Naive thymus-derived CD8-positive, alpha-beta T cell (primary cell): ENCODE data around the gene CTNNA1. TPM values are rescaled to one million over a fixed set of nuclear protein-coding genes. Genes with fewer than 3 reads are reported as not detected.
A peak's percentile ranks its signal among the peaks of the same experiment; 100 is the strongest.
"Not testable (repeated sequence)": the region's sequence is repeated elsewhere in the genome, so short reads cannot be mapped to it uniquely, and the experiment has no call there.

Experiments
- ATAC-seq, 2 donors: fragments of 150-1000 bp; cut with Tn5 transposase in 1 of 2; sonication (Bioruptor Pico), chemical (Tn5 transposase) in 1 of 2; 1 replicate in 1 of 2; 2 replicates in 1 of 2; pipeline ENCODE4 v1.10.0; 2021; ENCODE audit warnings: mild to moderate bottlenecking in 2 of 2, moderate library complexity in 2 of 2
- POLR2A ChIA-PET: fragments of 350-600 bp; sonication (Branson Sonifier 250); formaldehyde crosslinking; loops from one replicate; lab custom pipeline; 2021; ENCODE audit warnings: antibody characterized with exemption; lab: Charles Lee
- DNase-seq, 10 donors: peaks; one replicate each; pipeline versions ENCODE4 v3.0.0 to v3.0.0-alpha.2; 2020 to 2022
- H3K27ac Mint-ChIP-seq, 10 donors: one replicate each; pipeline ENCODE4 v1.8.0; 2020 to 2022; ENCODE audit warnings: mild to moderate bottlenecking in 10 of 10, mixed read lengths in 10 of 10, moderate library complexity in 4 of 10, inconsistent platforms in 1 of 10
- H3K27me3 Mint-ChIP-seq, 5 donors: one replicate each; pipeline ENCODE4 v1.8.0; 2021 to 2022; ENCODE audit warnings: mixed read lengths in 5 of 5
- H3K36me3 Mint-ChIP-seq, 3 donors: one replicate each; pipeline ENCODE4 v1.8.0; 2020 to 2022; ENCODE audit warnings: mixed read lengths in 3 of 3, mild to moderate bottlenecking in 2 of 3, inconsistent platforms in 1 of 3
- H3K4me1 Mint-ChIP-seq, 4 donors: one replicate each; pipeline ENCODE4 v1.8.0; 2021 to 2022; ENCODE audit warnings: mixed read lengths in 4 of 4
- H3K4me3 Mint-ChIP-seq, 10 donors: one replicate each; pipeline ENCODE4 v1.8.0; 2020 to 2022; ENCODE audit warnings: mild to moderate bottlenecking in 10 of 10, mixed read lengths in 10 of 10, moderate library complexity in 6 of 10, inconsistent platforms in 1 of 10
- H3K9me3 Mint-ChIP-seq, 9 donors: one replicate each; pipeline ENCODE4 v1.8.0; 2020 to 2022; ENCODE audit warnings: mixed read lengths in 9 of 9, mild to moderate bottlenecking in 3 of 9, inconsistent platforms in 1 of 9, moderate library complexity in 1 of 9
- polyA plus RNA-seq, 3 donors: library from polyadenylated mRNA; unstranded; fragments of 300-500 nt; fragmentation: Illumina TruSeq; gene quantifications; one replicate each; pipeline ENCODE4 v1.2.3, GENCODE V29; 2021
- total RNA-seq, 8 experiments: library from RNA in 2 of 8; stranded (reverse) in 2 of 8; gene quantifications; one replicate each; pipeline ENCODE4 v1.2.3 and lab custom pipeline; 2021 to 2026

Gene CTNNA1
- total and polyA plus RNA-seq, 5 experiments from 2014 or later, result 0.34 to 5.7 (median 4.0) TPM; not detected in 1

DNA sequence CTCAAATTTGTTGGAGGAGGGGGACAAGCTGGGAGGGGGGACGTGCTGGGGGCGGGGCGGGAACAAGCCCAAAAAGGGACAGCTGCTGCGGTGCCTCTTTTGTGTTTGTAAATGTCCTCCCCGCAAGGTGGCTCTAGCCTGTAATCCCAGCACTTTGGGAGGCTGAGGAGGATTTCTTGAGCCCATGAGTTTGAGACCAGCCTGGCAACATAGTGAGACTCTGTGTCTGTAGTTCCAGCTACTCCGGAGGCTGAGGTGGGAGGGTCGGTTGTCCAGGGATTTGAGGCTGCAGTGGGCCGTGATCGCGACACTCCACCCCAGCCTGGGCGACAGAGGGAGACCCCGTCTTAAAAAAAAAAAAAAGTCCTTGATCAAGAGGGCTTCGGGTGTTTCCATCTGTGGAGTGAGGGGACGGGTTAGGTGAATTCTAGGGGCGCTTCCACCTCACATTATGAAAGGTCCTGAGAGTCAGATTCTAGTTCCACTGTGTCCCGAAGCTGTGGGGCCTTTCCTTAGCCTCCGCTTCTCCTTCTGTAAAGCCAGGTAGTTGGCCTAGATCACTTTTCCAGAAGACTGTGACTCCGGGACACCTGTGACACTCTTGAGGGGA is 779 bp upstream of the CTNNA1 start:
- POLR2A ChIA-PET, result interaction anchor here (1.1 kb wide), 1 partner anchor 10 kb away, joined by 4 read pairs; no protein-coding TSS in a partner anchor
- peaks cover 30 to 75% (median 41%) of the 10 kb centered on the region in 5 donors for H3K27me3 Mint-ChIP-seq
- peaks cover 0 to 19% (median 0%) of the 10 kb centered on the region in 9 donors for H3K9me3 Mint-ChIP-seq
- peak in 2 of 10 donors; percentile 4 to 18 for DNase-seq
- H3K4me3 Mint-ChIP-seq, result peak overlapping the region; percentile 71 to 89 (median 82)
- H3K4me1 Mint-ChIP-seq, result peaks cover 7 to 18% (median 10%) of the 10 kb centered on the region in 4 donors
- peak; percentile 7 to 30 for ATAC-seq
- H3K36me3 Mint-ChIP-seq, result peaks cover 0 to 14% (median 5%) of the 10 kb centered on the region in 3 donors
- no peak overlapping the region for H3K27ac Mint-ChIP-seq

DNA sequence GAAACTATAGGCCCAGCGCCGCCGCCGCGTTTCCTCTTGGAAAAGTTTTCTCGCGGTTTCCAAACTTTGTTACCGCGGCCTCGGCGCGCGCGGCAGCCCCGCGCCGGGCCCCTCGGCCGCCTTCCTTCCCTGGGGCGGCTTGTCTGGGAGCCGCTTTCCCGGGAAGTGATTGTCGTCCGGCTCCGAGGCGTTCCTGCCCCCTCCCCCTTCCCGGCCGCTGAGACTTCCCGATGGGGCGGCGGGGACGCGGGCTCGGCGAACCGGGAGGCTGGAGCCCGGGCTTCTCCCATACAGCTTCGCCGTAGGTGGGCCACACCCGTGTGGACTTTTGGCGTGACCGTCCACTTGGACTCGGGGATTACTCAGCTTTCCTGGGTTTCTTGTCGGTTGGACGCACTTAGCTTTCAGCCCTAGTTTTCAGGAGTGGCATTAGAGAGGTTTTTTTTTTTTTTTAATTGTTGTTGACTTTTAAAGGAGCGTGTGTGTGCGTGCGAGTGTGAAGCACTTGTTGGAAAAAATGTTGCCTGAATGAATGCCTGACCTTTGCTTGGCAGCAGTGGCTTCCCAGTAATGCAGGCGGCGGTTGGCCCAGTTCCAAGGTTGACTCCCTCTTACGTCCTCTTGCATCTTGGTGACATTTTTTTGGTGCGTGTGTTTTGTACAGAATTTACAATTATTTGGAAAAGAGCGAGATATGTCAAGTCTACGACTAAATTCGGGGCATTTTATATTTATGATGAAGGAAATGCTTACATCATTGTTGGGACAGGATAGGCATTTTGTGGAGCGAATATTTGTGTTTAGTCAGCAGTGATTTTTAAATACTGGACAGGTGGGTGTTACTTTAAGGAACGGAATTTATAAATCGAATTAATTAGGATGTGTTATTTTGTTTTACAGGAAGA is 821 bp downstream of the CTNNA1 start:
- ATAC-seq (peak in 1 of 2 donors; percentile 6), DNase-seq (peak in 4 of 10 donors; percentile 9 to 20 (median 16))
- Mint-ChIP-seq H3K4me1 (peaks cover 7 to 18% (median 10%) of the 10 kb centered on the region in 4 donors), H3K36me3 (peaks cover 3 to 15% (median 5%) of the 10 kb centered on the region in 3 donors), H3K9me3 (peaks cover 0 to 34% (median 2%) of the 10 kb centered on the region in 9 donors), H3K4me3 (peak overlapping the region; percentile 58 to 86 (median 75)), H3K27me3 (peaks cover 36 to 82% (median 48%) of the 10 kb centered on the region in 5 donors), H3K27ac (peak overlapping the region in 3 of 10 donors; percentile 1 to 64 (median 3))
- POLR2A ChIA-PET, result interaction anchor here (0.5 kb wide), 1 partner anchor 175 kb away, joined by 4 read pairs; no protein-coding TSS in a partner anchor

DNA sequence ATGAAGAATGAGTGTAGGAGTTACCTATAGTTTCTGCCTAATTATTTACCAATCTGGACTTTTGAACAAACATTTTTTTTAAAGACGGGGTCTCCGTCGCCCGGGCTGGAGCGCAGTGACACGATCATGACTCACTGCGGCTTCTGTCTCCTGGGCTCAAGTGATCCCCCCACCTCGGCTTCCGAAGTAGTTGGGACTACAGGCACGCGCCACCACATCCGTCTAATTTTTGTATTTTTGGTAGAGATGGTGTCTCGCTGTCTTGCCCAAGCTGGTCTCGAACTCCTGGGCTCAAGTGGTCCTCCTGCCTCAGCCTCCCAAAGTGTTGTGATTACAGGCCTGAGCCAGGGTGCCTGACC is 1.5 kb downstream of the CTNNA1 start:
- Mint-ChIP-seq H3K27me3 (peaks cover 36 to 80% (median 44%) of the 10 kb centered on the region in 5 donors), H3K4me3 (peak overlapping the region in 7 of 10 donors; percentile 62 to 86 (median 76))

DNA sequence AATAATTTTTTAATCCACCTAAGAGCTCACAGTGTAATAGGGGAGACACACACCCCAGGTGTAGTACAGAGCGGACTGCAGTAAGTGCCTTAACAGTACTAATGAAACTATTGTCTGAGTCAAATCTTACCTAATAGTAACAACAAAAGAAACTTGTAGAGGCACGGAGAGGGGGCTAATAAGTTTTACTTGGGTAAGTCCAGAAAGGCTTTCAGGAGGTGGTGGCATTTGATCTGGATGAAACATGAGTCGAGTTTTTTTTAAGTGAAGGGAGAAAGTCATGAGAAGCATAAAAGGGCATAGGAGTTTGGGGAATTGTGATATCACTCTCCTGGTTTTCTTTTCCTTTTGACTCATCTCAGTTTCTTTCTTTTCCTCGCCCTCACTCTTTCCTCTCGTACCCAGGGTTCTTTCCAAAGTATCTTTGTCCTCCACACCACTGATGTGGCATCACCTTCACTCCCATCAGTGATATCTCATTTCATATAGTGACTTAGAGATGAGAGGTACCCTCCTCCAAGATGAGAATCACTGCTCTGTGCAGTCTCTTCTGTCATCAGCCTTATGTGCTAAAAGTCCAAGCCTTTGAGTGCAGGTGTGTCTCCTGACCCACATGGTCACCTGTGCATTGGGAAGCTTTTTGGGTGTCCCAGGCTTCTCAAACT is 2.0 kb downstream of the CTNNA1 start:
- DNase-seq (no peak), ATAC-seq (no peak)
- peaks cover 7 to 18% (median 10%) of the 10 kb centered on the region in 4 donors for H3K4me1 Mint-ChIP-seq
- peak overlapping the region in 6 of 10 donors; percentile 13 to 86 (median 56) for H3K4me3 Mint-ChIP-seq
- H3K27me3 Mint-ChIP-seq, result peaks cover 34 to 80% (median 44%) of the 10 kb centered on the region in 5 donors
- H3K9me3 Mint-ChIP-seq, result peaks cover 0 to 40% (median 2%) of the 10 kb centered on the region in 9 donors
- peaks cover 3 to 19% (median 5%) of the 10 kb centered on the region in 3 donors for H3K36me3 Mint-ChIP-seq
- no peak overlapping the region for H3K27ac Mint-ChIP-seq
- POLR2A ChIA-PET, result no interaction called here

More for the DNA sequence above, 1.5 kb downstream of the CTNNA1 start:
- Mint-ChIP-seq H3K9me3 (peaks cover 0 to 40% (median 2%) of the 10 kb centered on the region in 9 donors), H3K36me3 (peaks cover 3 to 19% (median 5%) of the 10 kb centered on the region in 3 donors), H3K4me1 (peaks cover 7 to 18% (median 10%) of the 10 kb centered on the region in 4 donors), H3K27ac (peak overlapping the region in 1 of 10 donors; percentile 64)
- no peak for ATAC-seq
- no peak for DNase-seq
- POLR2A ChIA-PET, result no interaction called here

DNA sequence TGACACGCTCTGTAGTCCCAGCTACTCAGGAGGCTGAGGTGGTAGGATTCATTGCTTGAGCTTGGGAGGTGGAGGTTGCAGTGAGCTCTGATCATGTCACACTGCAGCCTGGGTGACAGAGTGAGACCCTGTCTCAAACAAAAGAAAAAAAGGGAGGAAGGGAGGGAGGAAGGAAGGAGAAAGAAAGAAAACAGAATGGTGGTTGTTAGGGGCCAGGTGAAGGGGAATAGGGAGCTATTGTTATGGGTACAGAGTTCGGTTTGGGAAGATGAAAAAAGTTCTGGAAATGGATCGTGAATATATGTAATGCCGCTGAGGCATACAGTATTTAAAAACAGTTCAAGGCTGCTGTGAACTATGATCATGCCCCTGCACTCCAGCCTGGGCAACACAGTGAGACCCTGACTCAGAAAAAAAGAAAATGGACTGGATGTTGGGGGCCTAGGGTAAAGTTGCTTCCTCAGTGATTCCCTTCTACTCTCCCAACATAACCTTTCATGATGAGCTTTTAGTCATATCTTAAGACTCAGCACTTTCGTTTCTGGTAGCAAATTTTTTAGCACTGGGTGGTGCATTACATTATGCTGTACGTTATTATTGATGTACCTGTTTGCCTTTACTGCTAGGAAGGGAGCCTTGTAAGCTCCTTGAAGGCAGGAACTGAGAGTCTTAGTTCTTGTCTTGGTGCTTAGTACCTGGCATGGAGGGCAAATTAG is 4.0 kb downstream of the CTNNA1 start:
- Mint-ChIP-seq H3K9me3 (peaks cover 0 to 46% (median 2%) of the 10 kb centered on the region in 9 donors), H3K4me3 (no peak overlapping the region), H3K27ac (no peak overlapping the region), H3K27me3 (peaks cover 39 to 82% (median 50%) of the 10 kb centered on the region in 5 donors), H3K4me1 (peaks cover 13 to 33% (median 25%) of the 10 kb centered on the region in 4 donors), H3K36me3 (peaks cover 3 to 19% (median 5%) of the 10 kb centered on the region in 3 donors)
- ATAC-seq (no peak), DNase-seq (no peak)
- POLR2A ChIA-PET, result interaction anchor here (0.6 kb wide), 1 partner anchor 260 kb away, joined by 3 read pairs; no protein-coding TSS in a partner anchor

DNA sequence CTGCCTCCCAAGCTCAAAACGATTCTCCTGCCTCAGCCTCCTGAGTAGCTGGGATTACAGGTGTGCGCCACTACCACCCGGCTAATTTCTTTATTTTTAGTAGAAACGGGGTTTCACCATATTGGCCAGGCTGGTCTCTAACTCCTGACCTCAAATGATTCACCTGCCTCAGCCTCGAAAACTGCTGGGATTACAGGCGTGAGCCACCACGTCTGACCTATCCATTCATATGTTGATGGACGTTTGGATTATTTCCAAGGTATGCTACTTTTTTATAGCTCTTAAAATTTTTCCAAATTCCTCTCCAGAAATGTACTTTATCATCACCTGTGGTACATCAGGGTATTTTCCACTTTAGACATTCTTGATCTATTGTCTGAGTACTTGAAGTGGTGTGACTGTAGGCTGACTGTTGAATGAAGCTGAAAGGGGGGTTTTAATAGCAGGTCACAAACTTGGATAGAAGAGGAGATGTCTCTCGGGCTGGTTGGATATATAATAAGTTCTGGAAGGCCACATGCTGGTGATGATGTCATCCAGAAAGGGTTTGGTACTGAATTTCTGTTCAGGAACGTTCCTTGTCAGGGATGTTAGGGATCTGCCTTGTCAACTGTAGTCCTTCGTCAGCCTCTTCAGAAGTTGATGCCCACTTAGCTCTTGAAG is 7.4 kb downstream of the CTNNA1 start:
- DNase-seq (no peak), ATAC-seq (no peak)
- peaks cover 26 to 75% (median 36%) of the 10 kb centered on the region in 5 donors for H3K27me3 Mint-ChIP-seq
- no peak overlapping the region for H3K4me3 Mint-ChIP-seq
- POLR2A ChIA-PET, result no interaction called here
- peak overlapping the region in 1 of 10 donors; percentile 11 for H3K27ac Mint-ChIP-seq
- peaks cover 2 to 14% (median 3%) of the 10 kb centered on the region in 3 donors for H3K36me3 Mint-ChIP-seq
- peaks cover 7 to 19% (median 18%) of the 10 kb centered on the region in 4 donors for H3K4me1 Mint-ChIP-seq
- H3K9me3 Mint-ChIP-seq, result peaks cover 0 to 43% (median 2%) of the 10 kb centered on the region in 9 donors

DNA sequence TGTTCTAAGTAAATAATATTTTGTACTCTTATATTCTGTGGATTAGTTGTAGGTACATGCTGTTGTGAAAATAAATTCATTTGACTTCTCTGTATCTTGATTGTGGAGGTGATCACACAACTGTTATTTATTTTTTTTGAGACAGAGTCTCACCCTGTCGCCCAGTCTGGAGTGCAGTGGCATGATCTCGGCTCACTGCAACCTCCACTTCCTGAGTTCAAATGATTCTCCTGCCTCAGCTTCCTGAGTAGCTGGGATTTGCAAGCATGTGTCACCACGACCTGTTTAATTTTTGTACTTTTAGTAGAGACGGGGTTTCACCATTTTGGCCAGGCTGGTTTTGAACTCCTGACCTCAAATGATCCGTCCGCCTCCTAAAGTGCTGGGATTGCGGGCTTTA is 7.9 kb downstream of the CTNNA1 start:
- Mint-ChIP-seq H3K36me3 (peaks cover 2 to 14% (median 3%) of the 10 kb centered on the region in 3 donors), H3K27me3 (peaks cover 29 to 76% (median 39%) of the 10 kb centered on the region in 5 donors), H3K27ac (peak overlapping the region in 2 of 10 donors; percentile 9 to 11), H3K9me3 (peaks cover 0 to 41% (median 2%) of the 10 kb centered on the region in 9 donors), H3K4me3 (peak overlapping the region in 2 of 10 donors; percentile 8 to 14), H3K4me1 (peaks cover 7 to 19% (median 18%) of the 10 kb centered on the region in 4 donors)
- POLR2A ChIA-PET, result interaction anchor here (1.7 kb wide), 1 partner anchor 8 kb away, joined by 4 read pairs; the partner anchor contains the start of gene CTNNA1
- peak in 1 of 2 donors; percentile 57 for ATAC-seq
- peak in 2 of 10 donors; percentile 6 to 10 for DNase-seq

DNA sequence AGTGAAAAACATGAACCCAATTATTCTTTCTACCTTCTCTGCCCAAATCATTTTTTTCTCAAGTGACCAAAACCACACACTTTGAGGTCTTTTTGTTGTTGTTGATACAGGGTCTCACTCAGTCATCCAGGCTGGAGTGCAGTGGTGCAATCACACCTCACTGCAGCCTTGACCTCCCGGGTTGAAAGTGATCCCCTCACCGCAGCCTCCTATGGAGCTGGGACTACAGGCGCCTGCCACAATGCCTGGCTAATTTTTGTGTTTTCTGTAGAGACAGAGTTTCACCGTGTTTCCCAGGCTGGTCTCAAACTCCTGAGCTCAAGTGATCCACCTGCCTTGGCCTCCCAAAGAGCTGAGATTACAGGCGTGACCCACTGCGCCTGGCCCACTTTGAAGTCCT is 8.4 kb downstream of the CTNNA1 start:
- Mint-ChIP-seq H3K36me3 (peaks cover 0 to 10% (median 3%) of the 10 kb centered on the region in 3 donors), H3K4me1 (peaks cover 7 to 19% (median 18%) of the 10 kb centered on the region in 4 donors), H3K27ac (peak overlapping the region in 1 of 10 donors; percentile 24), H3K9me3 (peaks cover 0 to 35% (median 2%) of the 10 kb centered on the region in 9 donors), H3K4me3 (peak overlapping the region in 2 of 10 donors; percentile 4 to 31), H3K27me3 (peaks cover 25 to 76% (median 39%) of the 10 kb centered on the region in 5 donors)
- not testable (repeated sequence) for ATAC-seq, DNase-seq
- POLR2A ChIA-PET, result interaction anchor here (1.7 kb wide), 1 partner anchor 9 kb away, joined by 4 read pairs; the partner anchor contains the start of gene CTNNA1

DNA sequence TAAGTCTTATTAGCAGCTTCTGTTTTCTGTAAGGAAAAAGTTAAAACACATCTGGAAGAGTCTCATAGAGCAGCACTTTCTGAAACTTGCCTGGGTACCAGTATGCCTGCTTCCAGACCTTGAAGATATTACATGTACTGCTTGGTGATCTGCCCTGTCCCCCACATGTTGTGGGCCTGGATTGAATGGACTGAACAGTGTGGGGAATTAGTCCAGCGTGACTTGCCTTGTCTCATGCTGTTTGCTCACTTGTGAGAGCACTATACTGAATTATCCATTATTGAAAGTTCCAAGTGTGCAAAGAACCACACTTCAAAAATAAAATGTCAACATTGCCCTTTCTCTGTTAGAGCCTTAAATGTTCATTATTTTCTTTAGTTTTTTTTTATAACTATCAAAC is 8.9 kb downstream of the CTNNA1 start:
- no peak for DNase-seq
- H3K4me3 Mint-ChIP-seq, result no peak overlapping the region
- POLR2A ChIA-PET, result interaction anchor here (0.6 to 1.7 kb wide), 2 partner anchors 9 to 313 kb away, joined by 3 to 4 read pairs; partner anchors contain the start of gene CTNNA1
- peaks cover 22 to 73% (median 37%) of the 10 kb centered on the region in 5 donors for H3K27me3 Mint-ChIP-seq
- peaks cover 0 to 32% (median 2%) of the 10 kb centered on the region in 9 donors for H3K9me3 Mint-ChIP-seq
- H3K36me3 Mint-ChIP-seq, result peaks cover 0 to 6% (median 3%) of the 10 kb centered on the region in 3 donors
- H3K27ac Mint-ChIP-seq, result no peak overlapping the region
- H3K4me1 Mint-ChIP-seq, result peaks cover 7 to 19% (median 18%) of the 10 kb centered on the region in 4 donors
- ATAC-seq, result no peak

DNA sequence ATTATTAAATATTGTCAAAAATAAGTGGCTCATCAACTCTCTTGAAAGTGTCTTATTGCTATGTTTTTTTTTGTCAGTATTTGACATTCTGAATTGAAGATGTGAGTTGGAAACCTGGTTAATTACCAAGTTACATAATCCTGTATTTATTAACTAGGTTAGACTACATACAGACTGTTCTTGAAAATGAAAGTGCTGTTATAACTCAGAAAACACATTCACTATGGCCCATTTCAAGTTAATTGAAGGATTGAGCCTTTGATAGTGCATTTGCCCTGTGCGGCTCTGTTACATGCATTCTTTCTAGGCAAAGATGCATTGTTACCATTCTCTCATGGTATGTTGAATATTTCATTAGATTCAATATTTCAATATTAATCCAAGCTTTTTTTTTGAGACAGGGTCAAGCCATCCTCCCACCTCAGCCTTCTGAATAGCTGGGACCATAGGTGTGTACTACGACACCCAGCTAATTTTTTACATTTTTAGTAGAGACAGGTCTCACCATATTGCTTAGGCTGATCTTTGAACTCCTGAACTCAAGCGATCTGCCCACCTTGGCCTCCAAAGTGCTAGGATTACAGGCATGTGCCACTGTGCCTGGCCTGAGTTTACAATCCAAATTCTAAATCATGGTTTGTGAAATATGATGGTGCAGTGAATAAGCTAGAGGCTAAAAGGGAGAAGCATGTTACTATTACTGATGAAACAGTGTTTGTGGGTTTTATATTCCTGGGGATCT is 10.0 kb downstream of the CTNNA1 start:
- H3K4me3 Mint-ChIP-seq, result no peak overlapping the region
- POLR2A ChIA-PET, result interaction anchor here (1.7 kb wide), 1 partner anchor 10 kb away, joined by 4 read pairs; the partner anchor contains the start of gene CTNNA1
- H3K4me1 Mint-ChIP-seq, result peaks cover 7 to 19% (median 18%) of the 10 kb centered on the region in 4 donors
- H3K27me3 Mint-ChIP-seq, result peaks cover 16 to 71% (median 34%) of the 10 kb centered on the region in 5 donors
- H3K9me3 Mint-ChIP-seq, result peaks cover 0 to 24% (median 2%) of the 10 kb centered on the region in 9 donors
- ATAC-seq (no peak), DNase-seq (no peak)
- H3K36me3 Mint-ChIP-seq, result peaks cover 0 to 5% (median 0%) of the 10 kb centered on the region in 3 donors
- no peak overlapping the region for H3K27ac Mint-ChIP-seq
